ENCODE data around the gene PCDHGA9.

The PCDHGA9 gene

DNA sequence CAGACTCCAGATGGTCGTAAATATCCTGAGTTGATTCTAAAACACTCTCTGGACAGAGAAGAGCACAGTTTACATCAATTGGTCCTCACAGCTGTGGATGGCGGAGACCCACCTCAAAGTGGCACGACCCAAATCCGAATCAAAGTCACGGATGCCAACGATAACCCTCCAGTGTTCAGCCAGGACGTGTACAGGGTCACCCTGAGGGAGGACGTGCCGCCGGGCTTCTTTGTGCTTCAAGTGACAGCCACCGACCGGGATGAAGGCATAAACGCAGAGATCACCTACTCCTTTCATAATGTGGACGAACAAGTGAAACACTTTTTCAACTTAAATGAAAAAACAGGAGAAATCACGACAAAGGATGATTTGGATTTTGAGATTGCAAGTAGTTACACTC lies 41.9 kb upstream of the PCDHGA9 start:
- Histone ChIP-seq H3K4me1 (ENCODE audit: control insufficient read depth, low read length) (peaks cover 25% of the 10 kb centered on the region), H3K9me3 (ENCODE audit: control insufficient read depth, insufficient read depth, low read length) (peaks cover 39% of the 10 kb centered on the region), H3K9me2 (replicated peaks; ENCODE audit: control insufficient read depth, low read length) (no peaks in the 10 kb centered on the region), H3K27ac (ENCODE audit: low read depth, low read length) (peak overlapping the region; percentile 26), H3K4me3 (ENCODE audit: low read length) (peak overlapping the region; percentile 75), H3F3A (ENCODE audit: control insufficient read depth, insufficient read depth) (peaks cover 5% of the 10 kb centered on the region; the same call in 1 of the 2 replicates), H4K20me1 (ENCODE audit: control insufficient read depth, insufficient read depth, low read depth, low read length) (no peaks in the 10 kb centered on the region), H3K4me2 (ENCODE audit: low read length) (peak overlapping the region; percentile 81), H3K27me3 (ENCODE audit: control insufficient read depth, low read length) (no peaks in the 10 kb centered on the region), H3K36me3 (ENCODE audit: control insufficient read depth, low read length) (peaks cover 45% of the 10 kb centered on the region), H3K79me2 (ENCODE audit: control insufficient read depth, low read length) (peaks cover 42% of the 10 kb centered on the region)
- TF ChIP-seq, protein P1, sequence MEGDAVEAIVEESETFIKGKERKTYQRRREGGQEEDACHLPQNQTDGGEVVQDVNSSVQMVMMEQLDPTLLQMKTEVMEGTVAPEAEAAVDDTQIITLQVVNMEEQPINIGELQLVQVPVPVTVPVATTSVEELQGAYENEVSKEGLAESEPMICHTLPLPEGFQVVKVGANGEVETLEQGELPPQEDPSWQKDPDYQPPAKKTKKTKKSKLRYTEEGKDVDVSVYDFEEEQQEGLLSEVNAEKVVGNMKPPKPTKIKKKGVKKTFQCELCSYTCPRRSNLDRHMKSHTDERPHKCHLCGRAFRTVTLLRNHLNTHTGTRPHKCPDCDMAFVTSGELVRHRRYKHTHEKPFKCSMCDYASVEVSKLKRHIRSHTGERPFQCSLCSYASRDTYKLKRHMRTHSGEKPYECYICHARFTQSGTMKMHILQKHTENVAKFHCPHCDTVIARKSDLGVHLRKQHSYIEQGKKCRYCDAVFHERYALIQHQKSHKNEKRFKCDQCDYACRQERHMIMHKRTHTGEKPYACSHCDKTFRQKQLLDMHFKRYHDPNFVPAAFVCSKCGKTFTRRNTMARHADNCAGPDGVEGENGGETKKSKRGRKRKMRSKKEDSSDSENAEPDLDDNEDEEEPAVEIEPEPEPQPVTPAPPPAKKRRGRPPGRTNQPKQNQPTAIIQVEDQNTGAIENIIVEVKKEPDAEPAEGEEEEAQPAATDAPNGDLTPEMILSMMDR (IDR thresholded peaks at IDR 0.05; ENCODE audit: low read depth, low read length, poor library complexity, severe bottlenecking) = no peak
- TF ChIP-seq EZH2phosphoT487 (IDR thresholded peaks at IDR 0.05; ENCODE audit: borderline replicate concordance, low read length) = no peak

GRCh38 chr5:141362719-141363118 lies 39.9 kb upstream of the PCDHGA9 start:
- H3K79me2 ChIP-seq (ENCODE audit: control insufficient read depth, low read length) = peaks cover 45% of the 10 kb centered on the region
- no peaks in the 10 kb centered on the region for H3K27me3 ChIP-seq (ENCODE audit: control insufficient read depth, low read length)
- peaks cover 7% of the 10 kb centered on the region; the same call in 1 of the 2 replicates for H3F3A ChIP-seq (ENCODE audit: control insufficient read depth, insufficient read depth)
- H3K9me2 ChIP-seq (replicated peaks; ENCODE audit: control insufficient read depth, low read length) = no peaks in the 10 kb centered on the region
- H3K4me2 ChIP-seq (ENCODE audit: low read length) = peak overlapping the region; percentile 58
- peaks cover 54% of the 10 kb centered on the region for H3K36me3 ChIP-seq (ENCODE audit: control insufficient read depth, low read length)
- H3K27ac ChIP-seq (ENCODE audit: low read depth, low read length) = peak overlapping the region; percentile 61
- peaks cover 48% of the 10 kb centered on the region for H3K9me3 ChIP-seq (ENCODE audit: control insufficient read depth, insufficient read depth, low read length)
- peaks cover 25% of the 10 kb centered on the region for H3K4me1 ChIP-seq (ENCODE audit: control insufficient read depth, low read length)
- TF ChIP-seq, protein P1 (IDR thresholded peaks at IDR 0.05; ENCODE audit: low read depth, low read length, poor library complexity, severe bottlenecking) = no peak
- TF ChIP-seq EZH2phosphoT487 (IDR thresholded peaks at IDR 0.05; ENCODE audit: borderline replicate concordance, low read length) = no peak
- peak overlapping the region; percentile 61 for H3K4me3 ChIP-seq (ENCODE audit: low read length)
- no peaks in the 10 kb centered on the region for H4K20me1 ChIP-seq (ENCODE audit: control insufficient read depth, insufficient read depth, low read depth, low read length)

GRCh38 chr5:141363952-141364660 lies 38.5 kb upstream of the PCDHGA9 start, which contains the start of gene PCDHGA5:
PCDHGA5 (plus strand) TSS chr5:141364162; CDS start chr5:141364331, 169 bp downstream.
- no peak for TF ChIP-seq EZH2phosphoT487 (IDR thresholded peaks at IDR 0.05; ENCODE audit: borderline replicate concordance, low read length)
- TF ChIP-seq, protein P1 (IDR thresholded peaks at IDR 0.05; ENCODE audit: low read depth, low read length, poor library complexity, severe bottlenecking) = no peak
- H3K4me3 ChIP-seq (ENCODE audit: low read length) = peak within 1 kb of the TSS; percentile 61

More at GRCh38 chr5:141363952-141364660, 38.5 kb upstream of the PCDHGA9 start, which contains the start of gene PCDHGA5:
- Histone ChIP-seq H3K9me2 (replicated peaks; ENCODE audit: control insufficient read depth, low read length) (no peaks in the 10 kb centered on the region), H3K36me3 (ENCODE audit: control insufficient read depth, low read length) (peaks cover 54% of the 10 kb centered on the region), H3K4me2 (ENCODE audit: low read length) (peak within 1 kb of the TSS; percentile 58), H3F3A (ENCODE audit: control insufficient read depth, insufficient read depth) (peaks cover 8% of the 10 kb centered on the region; the same call in 1 of the 2 replicates), H3K27ac (ENCODE audit: low read depth, low read length) (peak within 1 kb of the TSS; percentile 61), H3K9me3 (ENCODE audit: control insufficient read depth, insufficient read depth, low read length) (peaks cover 48% of the 10 kb centered on the region), H3K27me3 (ENCODE audit: control insufficient read depth, low read length) (no peaks in the 10 kb centered on the region), H4K20me1 (ENCODE audit: control insufficient read depth, insufficient read depth, low read depth, low read length) (no peaks in the 10 kb centered on the region), H3K79me2 (ENCODE audit: control insufficient read depth, low read length) (peaks cover 45% of the 10 kb centered on the region), H3K4me1 (ENCODE audit: control insufficient read depth, low read length) (peaks cover 28% of the 10 kb centered on the region)
